ENCODE data around the gene CST6.

- TF ChIP-seq, protein P1, sequence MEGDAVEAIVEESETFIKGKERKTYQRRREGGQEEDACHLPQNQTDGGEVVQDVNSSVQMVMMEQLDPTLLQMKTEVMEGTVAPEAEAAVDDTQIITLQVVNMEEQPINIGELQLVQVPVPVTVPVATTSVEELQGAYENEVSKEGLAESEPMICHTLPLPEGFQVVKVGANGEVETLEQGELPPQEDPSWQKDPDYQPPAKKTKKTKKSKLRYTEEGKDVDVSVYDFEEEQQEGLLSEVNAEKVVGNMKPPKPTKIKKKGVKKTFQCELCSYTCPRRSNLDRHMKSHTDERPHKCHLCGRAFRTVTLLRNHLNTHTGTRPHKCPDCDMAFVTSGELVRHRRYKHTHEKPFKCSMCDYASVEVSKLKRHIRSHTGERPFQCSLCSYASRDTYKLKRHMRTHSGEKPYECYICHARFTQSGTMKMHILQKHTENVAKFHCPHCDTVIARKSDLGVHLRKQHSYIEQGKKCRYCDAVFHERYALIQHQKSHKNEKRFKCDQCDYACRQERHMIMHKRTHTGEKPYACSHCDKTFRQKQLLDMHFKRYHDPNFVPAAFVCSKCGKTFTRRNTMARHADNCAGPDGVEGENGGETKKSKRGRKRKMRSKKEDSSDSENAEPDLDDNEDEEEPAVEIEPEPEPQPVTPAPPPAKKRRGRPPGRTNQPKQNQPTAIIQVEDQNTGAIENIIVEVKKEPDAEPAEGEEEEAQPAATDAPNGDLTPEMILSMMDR (IDR thresholded peaks at IDR 0.05): no peak
- TF ChIP-seq EZH2phosphoT487 (IDR thresholded peaks at IDR 0.05) (no peak), EZH2 (IDR thresholded peaks at IDR 0.05) (no peak)
Measured at GRCh38 chr11:65964906-65965305, 46.9 kb upstream of the CST6 start.

All from neural progenitor cell (in vitro differentiated cells).